ENCODE measurements around the gene C9orf153. TPM values are rescaled to one million over a fixed set of nuclear protein-coding genes. Genes with fewer than 3 reads are reported as not detected.

Gene C9orf153
- total RNA-seq, 4 donors from 2014 or later = 0.17 to 0.87 TPM; not detected in 2

- H3K36me3 ChIP-seq = no peaks in the 10 kb centered on the region
- TF ChIP-seq CTCF (IDR thresholded peaks at IDR 0.05 in 4 of 5, conservative IDR thresholded peaks at IDR 0.05 in 1 of 5) = no peak
- no peak for TF ChIP-seq POLR2A (IDR thresholded peaks at IDR 0.05)
- intact Hi-C loops (cut with DNase I; ENCODE audit: low total_unique reads) = no loop called here
Measured at GRCh38 chr9:86186696-86187095, 72.8 kb downstream of the C9orf153 start.

DNA sequence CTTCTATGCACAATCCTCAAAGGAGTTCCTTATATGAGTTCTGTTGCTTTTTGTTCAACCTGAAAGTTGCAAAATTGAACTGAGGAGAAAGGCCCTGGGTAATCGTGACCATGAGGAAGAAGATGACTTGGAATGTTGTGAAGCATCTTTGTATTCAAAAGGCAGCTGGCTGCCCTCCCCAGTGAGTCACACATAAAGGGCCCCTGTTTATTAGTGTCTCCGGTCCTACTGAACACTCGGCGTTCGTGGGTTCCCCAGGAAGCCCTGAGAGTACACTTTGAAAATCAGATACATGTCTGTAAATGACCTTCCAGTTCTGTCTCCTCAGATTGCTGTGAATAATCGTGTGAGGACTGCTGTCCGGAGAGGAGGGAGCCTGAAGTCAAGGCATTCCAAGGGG, 73.6 kb downstream of the C9orf153 start:
- TF ChIP-seq POLR2A (IDR thresholded peaks at IDR 0.05) (no peak), CTCF (IDR thresholded peaks at IDR 0.05 in 4 of 5, conservative IDR thresholded peaks at IDR 0.05 in 1 of 5) (no peak)
- intact Hi-C loops (cut with DNase I; ENCODE audit: low total_unique reads) = no loop called here
- DNase-seq = no peak
- H3K27me3 ChIP-seq = no peaks in the 10 kb centered on the region
- no peaks in the 10 kb centered on the region for H3K9me3 ChIP-seq
- H3K4me3 ChIP-seq = no peak overlapping the region
- no peaks in the 10 kb centered on the region for H3K4me1 ChIP-seq
- H3K36me3 ChIP-seq = no peaks in the 10 kb centered on the region
- no peak for ATAC-seq
- H3K27ac ChIP-seq = no peak overlapping the region
- in situ Hi-C loops (cut with MboI; ENCODE audit: low sequenced_read_pairs in 4 of 4) = no loop called here

More at GRCh38 chr9:86186696-86187095, 72.8 kb downstream of the C9orf153 start:
- Histone ChIP-seq H3K4me1 (no peaks in the 10 kb centered on the region), H3K4me3 (no peak overlapping the region), H3K27me3 (no peaks in the 10 kb centered on the region), H3K9me3 (no peaks in the 10 kb centered on the region), H3K27ac (no peak overlapping the region)
- ATAC-seq = no peak
- in situ Hi-C loops (cut with MboI; ENCODE audit: low sequenced_read_pairs in 4 of 4) = no loop called here
- DNase-seq = no peak

GRCh38 chr9:86184138-86184524, 75.3 kb downstream of the C9orf153 start:
- TF ChIP-seq CTCF (IDR thresholded peaks at IDR 0.05 in 4 of 5, conservative IDR thresholded peaks at IDR 0.05 in 1 of 5) (no peak), POLR2A (IDR thresholded peaks at IDR 0.05) (no peak)

GRCh38 chr9:86183229-86184137, 76.0 kb downstream of the C9orf153 start:
- TF ChIP-seq POLR2A (IDR thresholded peaks at IDR 0.05) (no peak), CTCF (IDR thresholded peaks at IDR 0.05 in 4 of 5, conservative IDR thresholded peaks at IDR 0.05 in 1 of 5) (no peak)
- no peak overlapping the region for H3K27ac ChIP-seq
- H3K4me3 ChIP-seq = no peak overlapping the region
- H3K27me3 ChIP-seq = no peaks in the 10 kb centered on the region
- intact Hi-C loops (cut with DNase I; ENCODE audit: low total_unique reads) (no loop called here), in situ Hi-C loops (cut with MboI; ENCODE audit: low sequenced_read_pairs in 4 of 4) (no loop called here)
- H3K4me1 ChIP-seq = no peaks in the 10 kb centered on the region
- H3K9me3 ChIP-seq = no peaks in the 10 kb centered on the region
- no peak for DNase-seq
- H3K36me3 ChIP-seq = no peaks in the 10 kb centered on the region
- ATAC-seq = no peak

More at GRCh38 chr9:86184138-86184524, 75.3 kb downstream of the C9orf153 start:
- Histone ChIP-seq H3K9me3 (no peaks in the 10 kb centered on the region), H3K27ac (no peak overlapping the region), H3K4me3 (no peak overlapping the region), H3K36me3 (no peaks in the 10 kb centered on the region), H3K27me3 (no peaks in the 10 kb centered on the region), H3K4me1 (no peaks in the 10 kb centered on the region)
- ATAC-seq (no peak), DNase-seq (no peak)
- in situ Hi-C loops (cut with MboI; ENCODE audit: low sequenced_read_pairs in 4 of 4) (no loop called here), intact Hi-C loops (cut with DNase I; ENCODE audit: low total_unique reads) (no loop called here)

Data from gastrocnemius medialis (tissue), 4 donors.